Erythroblast (primary cell): ENCODE data around the gene HLA-DPA1.

Source experiments
- GATA1 ChIP-seq: IDR thresholded peaks from 2 replicates; pipeline ENCODE4 v1.6.1; 2011; ENCODE audit warnings: low read depth, mild to moderate bottlenecking, control low read depth, low read length, moderate library complexity
- POLR2A ChIP-seq: IDR thresholded peaks from 2 replicates; pipeline ENCODE4 v1.6.1; 2011; ENCODE audit warnings: mild to moderate bottlenecking, low read length

DNA sequence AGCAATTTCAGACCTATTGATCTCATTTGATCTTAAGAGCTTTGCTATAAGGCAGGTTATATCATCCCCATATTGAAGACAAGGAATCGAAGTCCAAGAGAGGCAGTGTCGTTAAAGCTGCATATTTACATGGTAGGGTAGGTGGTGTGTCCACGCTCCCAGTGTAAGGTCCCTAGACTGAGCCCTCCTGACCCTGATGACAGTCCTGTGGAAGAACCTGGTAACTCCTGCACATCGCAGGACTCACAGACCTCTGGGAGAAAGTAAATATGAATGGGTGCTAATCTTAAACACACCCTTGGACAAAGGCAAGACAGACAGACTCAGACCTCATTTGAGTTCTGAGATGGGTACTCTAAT, 1.7 kb upstream of the HLA-DPA1 start:
- TF ChIP-seq POLR2A (no peak), GATA1 (no peak)
